Transverse colon (tissue), 4 donors: ENCODE measurements around the gene ZNF717. TPM values are rescaled to one million over a fixed set of nuclear protein-coding genes. Genes with fewer than 3 reads are reported as not detected.
"Not testable (repeated sequence)": the region's sequence is repeated elsewhere in the genome, so short reads cannot be mapped to it uniquely, and the experiment has no call there.

ENCODE experiments used
- DNase-seq: peaks from one replicate; pipeline ENCODE4 v3.0.0-alpha.2; 2019
- H3K27ac ChIP-seq, 4 donors: fragments of 200-600 bp; sonication (generic); 2 replicates each; pipeline ENCODE4 v1.5.1; 2016 to 2018; ENCODE audit warnings: inconsistent platforms in 4 of 4
- H3K27me3 ChIP-seq: fragments of 200-600 bp; sonication (generic); 2 replicates; pipeline ENCODE4 v1.5.1; 2017; ENCODE audit warnings: inconsistent platforms
- H3K36me3 ChIP-seq, 4 donors: fragments of 200-600 bp; sonication (generic); 2 replicates each; pipeline ENCODE4 v1.5.1; 2017 to 2019; ENCODE audit warnings: inconsistent platforms in 4 of 4
- H3K4me1 ChIP-seq, 4 donors: fragments of 200-600 bp; sonication (generic); 2 replicates each; pipeline ENCODE4 v1.5.1; 2017 to 2020; ENCODE audit warnings: inconsistent platforms in 4 of 4
- H3K4me3 ChIP-seq, 4 donors: fragments of 200-600 bp; sonication (generic); 1 replicate in 1 of 4; 2 replicates in 3 of 4; pipeline versions ENCODE4 v1.5.1 to v1.6.1; 2017 to 2019; ENCODE audit warnings: inconsistent platforms in 4 of 4
- H3K9me3 ChIP-seq, 2 donors: fragments of 200-600 bp; sonication (generic); 2 replicates each; pipeline ENCODE4 v1.5.1; 2017 to 2019; ENCODE audit warnings: inconsistent platforms in 2 of 2
- CTCF ChIP-seq, 5 experiments: fragments of 200-600 bp in 3 of 5; fragments of 450-650 bp in 2 of 5; sonication (generic) in 3 of 5; IDR thresholded peaks; 1 replicate in 2 of 5; 2 replicates in 3 of 5; pipeline ENCODE4 v1.5.1; 2016 to 2017; ENCODE audit warnings: antibody characterized with exemption in 5 of 5, inconsistent platforms in 3 of 5, mild to moderate bottlenecking in 2 of 5, moderate library complexity in 1 of 5
- EP300 ChIP-seq: sonication (generic); formaldehyde crosslinking; IDR thresholded peaks from one replicate; pipeline ENCODE4 v1.6.1; 2017; ENCODE audit warnings: antibody characterized with exemption, low read depth
- POLR2A ChIP-seq: fragments of 450-650 bp; IDR thresholded peaks from one replicate; pipeline ENCODE4 v1.6.1; 2016; ENCODE audit warnings: antibody characterized with exemption, mild to moderate bottlenecking, moderate library complexity
- POLR2AphosphoS5 ChIP-seq, 3 donors: sonication (generic); formaldehyde crosslinking; IDR thresholded peaks; one replicate each; pipeline ENCODE4 v1.6.1; 2016; ENCODE audit warnings: antibody characterized with exemption in 3 of 3
- WGBS, 2 donors: methylation state at CpG; one replicate each; pipeline ENCODE4 v1.1.5; 2018; ENCODE audit warnings: low coverage in 1 of 2; 5-methylcytosine and 5-hydroxymethylcytosine counted together
- in situ Hi-C, 4 donors: fragments of 200-750 bp; cut with MboI; loops; one replicate each; pipeline versions ENCODE4 v1.15.0 to v1.15.1; 2017; ENCODE audit warnings: low sequenced_read_pairs in 3 of 4, low pct_ligation_motif_present in 1 of 4, low pct_unique_long_range_greater_than_20kb in 1 of 4
- intact Hi-C: fragments of 100-400 bp; cut with DNase I; formaldehyde crosslinking; loops from one replicate; pipeline ENCODE4 v1.15.1; 2023; ENCODE audit warnings: low total_unique reads
- total RNA-seq, 4 donors: library from RNA; depleted of rRNA; stranded (reverse); fragments of >200 nt; gene quantifications; one replicate each; pipeline ENCODE4 v1.1.0, GENCODE V29; 2016

ZNF717 gene
- total RNA-seq, 4 donors from 2014 or later = 2.2 to 10.8 (median 5.7) TPM

GRCh38 chr3:75782506-75782905, 2.8 kb downstream of the ZNF717 start:
- peaks cover 0 to 10% (median 3%) of the 10 kb centered on the region in 4 donors for H3K36me3 ChIP-seq
- peaks cover 0 to 6% (median 3%) of the 10 kb centered on the region in 4 donors for H3K4me1 ChIP-seq
- H3K27ac ChIP-seq = no peak overlapping the region
- peaks cover 10 to 12% of the 10 kb centered on the region in 2 donors for H3K9me3 ChIP-seq
- in situ Hi-C loops = no loop called here
- TF ChIP-seq POLR2AphosphoS5 (IDR thresholded peaks at IDR 0.05) (no peak), EP300 (no peak), POLR2A (no peak), CTCF (IDR thresholded peaks at IDR 0.05) (no peak)
- 94 to 98% methylated on average over 16 of the region's 16 CpGs for WGBS, 2 donors
- H3K27me3 ChIP-seq = no peaks in the 10 kb centered on the region
- no peak overlapping the region for H3K4me3 ChIP-seq
- intact Hi-C loops = no loop called here
- DNase-seq = no peak

GRCh38 chr3:75781079-75781745, 4.1 kb downstream of the ZNF717 start:
- no peak for DNase-seq
- peaks cover 16 to 22% of the 10 kb centered on the region in 2 donors for H3K9me3 ChIP-seq
- H3K36me3 ChIP-seq = peaks cover 0 to 16% (median 8%) of the 10 kb centered on the region in 4 donors
- in situ Hi-C loops (no loop called here), intact Hi-C loops (no loop called here)
- peaks cover 0 to 6% (median 3%) of the 10 kb centered on the region in 4 donors for H3K4me1 ChIP-seq
- WGBS, 2 donors = 73 to 74% methylated on average over 6 to 7 of the region's 7 CpGs
- H3K27me3 ChIP-seq = no peaks in the 10 kb centered on the region
- H3K27ac ChIP-seq = no peak overlapping the region
- TF ChIP-seq CTCF (IDR thresholded peaks at IDR 0.05) = no peak
- H3K4me3 ChIP-seq = no peak overlapping the region

GRCh38 chr3:75777742-75778141, 7.6 kb downstream of the ZNF717 start:
- H3K36me3 ChIP-seq = peaks cover 0 to 29% (median 8%) of the 10 kb centered on the region in 4 donors
- H3K27ac ChIP-seq, DNase-seq, H3K27me3 ChIP-seq, intact Hi-C loops, H3K4me3 ChIP-seq, in situ Hi-C loops, H3K4me1 ChIP-seq: not testable (repeated sequence)
- 88 to 93% methylated on average over 11 of the region's 11 CpGs for WGBS, 2 donors
- peaks cover 16 to 27% of the 10 kb centered on the region in 2 donors for H3K9me3 ChIP-seq

GRCh38 chr3:75771631-75772030, 13.7 kb downstream of the ZNF717 start:
- WGBS, 2 donors = 86% methylated on average over 9 of the region's 10 CpGs; no CpG with 5 or more reads in 1 of the 2 donors
- H3K27ac ChIP-seq, intact Hi-C loops: not testable (repeated sequence)

GRCh38 chr3:75768303-75769017, 16.9 kb downstream of the ZNF717 start:
- in situ Hi-C loops (no loop called here), intact Hi-C loops (no loop called here)
- peaks cover 48 to 49% of the 10 kb centered on the region in 2 donors for H3K9me3 ChIP-seq
- peaks cover 0 to 43% (median 8%) of the 10 kb centered on the region in 4 donors for H3K36me3 ChIP-seq
- no peaks in the 10 kb centered on the region for H3K27me3 ChIP-seq
- no peak overlapping the region for H3K27ac ChIP-seq
- no peak for TF ChIP-seq POLR2A
- TF ChIP-seq EP300 = no peak
- TF ChIP-seq CTCF (IDR thresholded peaks at IDR 0.05) = no peak
- no peak for TF ChIP-seq POLR2AphosphoS5 (IDR thresholded peaks at IDR 0.05)
- H3K4me3 ChIP-seq = no peak overlapping the region
- no peaks in the 10 kb centered on the region for H3K4me1 ChIP-seq
- 80 to 100% methylated on average over 2 to 7 of the region's 7 CpGs for WGBS, 2 donors
- no peak for DNase-seq

More at GRCh38 chr3:75771631-75772030, 13.7 kb downstream of the ZNF717 start:
- H3K4me3 ChIP-seq, H3K27me3 ChIP-seq, DNase-seq, H3K4me1 ChIP-seq, in situ Hi-C loops: not testable (repeated sequence)
- Histone ChIP-seq H3K36me3 (peaks cover 0 to 45% (median 10%) of the 10 kb centered on the region in 4 donors), H3K9me3 (peaks cover 32 to 35% of the 10 kb centered on the region in 2 donors)
